HCT116 (cell line): ENCODE data around the gene CTNNA1. TPM values are rescaled to one million over a fixed set of nuclear protein-coding genes. Genes with fewer than 3 reads are reported as not detected.

ENCODE experiments used
- ATAC-seq: fragments of 200-7000 bp; cut with Tn5 transposase; 2 replicates; pipeline ENCODE4 v1.9.1; 2020; ENCODE audit warnings: mild to moderate bottlenecking, moderate library complexity
- BruUV-seq: library from RNA; stranded (reverse); fragments of 400-500 nt; replicated peaks from 2 replicates; lab custom pipeline; 2021; lab: Mats Ljungman, UMichigan
- CTCF ChIA-PET: fragments of 300-600 bp; sonication (Branson Sonifier 250); formaldehyde crosslinking; loops from one replicate; lab custom pipeline; 2021; ENCODE audit warnings: antibody characterized with exemption; lab: Charles Lee
- POLR2A ChIA-PET: fragments of 300-600, 350-600 bp; sonication (Branson Sonifier 250); formaldehyde crosslinking; loops from one replicate; lab custom pipeline; 2021; ENCODE audit warnings: antibody characterized with exemption; lab: Charles Lee
- RAD21 ChIA-PET, 2 experiments: fragments of 300-600 bp; sonication (Branson Sonifier 250); formaldehyde crosslinking; loops; one replicate each; lab custom pipeline; 2023; ENCODE audit warnings: low total read pairs in 2 of 2; ENCODE audit not compliant: uncharacterized antibody in 2 of 2, unreplicated experiment in 2 of 2, low non-redundant PET in 1 of 2; lab: Charles Lee
- DNase-seq: peaks from one replicate; pipeline ENCODE4 v3.0.0-alpha.2; 2010; ENCODE audit warnings: low read depth, low spot score
- H2AFZ ChIP-seq: fragments of 200-600 bp; shearing (Covaris generic), sonication (generic); 2 replicates; pipeline ENCODE4 v1.6.1; 2017; ENCODE audit warnings: low read depth, mixed run types, mixed read lengths, antibody characterized with exemption, low read length; ENCODE audit not compliant: poor library complexity, severe bottlenecking
- H3K27ac ChIP-seq: 2 replicates; pipeline ENCODE4 v1.5.1; 2012; ENCODE audit warnings: low read depth, low read length
- H3K27me3 ChIP-seq: fragments of 200-600 bp; sonication (generic); 2 replicates; pipeline ENCODE4 v1.6.1; 2016; ENCODE audit warnings: mixed run types, low read length, mixed read lengths; ENCODE audit not compliant: insufficient read depth
- H3K36me3 ChIP-seq, 2 experiments: fragments of 200-500 bp in 1 of 2; fragments of 200-600 bp in 1 of 2; sonication (Bioruptor generic) in 1 of 2; sonication (generic) in 1 of 2; 2 replicates each; pipeline versions ENCODE4 v1.5.1 to v1.6.1; 2014 to 2016; ENCODE audit warnings: low read length in 2 of 2, inconsistent platforms in 1 of 2, mixed read lengths in 1 of 2, mixed run types in 1 of 2; ENCODE audit not compliant: insufficient read depth in 2 of 2, control insufficient read depth in 1 of 2
- H3K4me1 ChIP-seq, 2 experiments: fragments of 200-600 bp in 1 of 2; sonication (generic) in 1 of 2; 2 replicates each; pipeline versions ENCODE4 v1.5.1 to v1.6.1; 2012 to 2017; ENCODE audit warnings: low read length in 2 of 2, inconsistent platforms in 1 of 2, mild to moderate bottlenecking in 1 of 2, mixed read lengths in 1 of 2, mixed run types in 1 of 2, moderate library complexity in 1 of 2; ENCODE audit not compliant: insufficient read depth in 2 of 2, control insufficient read depth in 1 of 2
- H3K4me2 ChIP-seq: fragments of 200-600 bp; sonication (generic); 2 replicates; pipeline ENCODE4 v1.6.1; 2017; ENCODE audit warnings: mixed run types, low read length, mixed read lengths
- H3K4me3 ChIP-seq, 2 experiments: fragments of 200-600 bp in 1 of 2; sonication (generic) in 1 of 2; replicated peaks in 1 of 2; 2 replicates each; pipeline ENCODE4 v1.5.1; 2011 to 2016; ENCODE audit warnings: low read length in 2 of 2, control low read depth in 1 of 2, low read depth in 1 of 2, mild to moderate bottlenecking in 1 of 2, mixed read lengths in 1 of 2, mixed run types in 1 of 2
- H3K79me2 ChIP-seq: fragments of 200-600 bp; sonication (generic); 2 replicates; pipeline ENCODE4 v1.6.1; 2017; ENCODE audit warnings: mild to moderate bottlenecking, mixed run types, low read length, moderate library complexity, mixed read lengths; ENCODE audit not compliant: insufficient read depth
- H3K9ac ChIP-seq: fragments of 200-600 bp; sonication (generic); 2 replicates; pipeline ENCODE4 v1.6.1; 2016; ENCODE audit warnings: low read length, mixed read lengths
- H3K9me2 ChIP-seq: fragments of 200-600 bp; sonication (generic), shearing (Covaris generic); 2 replicates; pipeline ENCODE4 v1.6.1; 2017; ENCODE audit warnings: mixed run types, mild to moderate bottlenecking, moderate library complexity; ENCODE audit not compliant: insufficient read depth
- H3K9me3 ChIP-seq, 2 experiments: fragments of 200-500 bp in 1 of 2; fragments of 200-600 bp in 1 of 2; sonication (Bioruptor generic) in 1 of 2; sonication (generic) in 1 of 2; 2 replicates each; pipeline ENCODE4 v1.6.1; 2014 to 2017; ENCODE audit warnings: low read length in 2 of 2, mixed read lengths in 2 of 2, inconsistent platforms in 1 of 2, low read depth in 1 of 2, mild to moderate bottlenecking in 1 of 2, mixed run types in 1 of 2, moderate library complexity in 1 of 2; ENCODE audit not compliant: control insufficient read depth in 1 of 2, insufficient read depth in 1 of 2
- H4K20me1 ChIP-seq: fragments of 200-600 bp; sonication (generic), shearing (Covaris generic); 2 replicates; pipeline ENCODE4 v1.6.1; 2017; ENCODE audit warnings: mixed run types, mild to moderate bottlenecking, moderate library complexity; ENCODE audit not compliant: insufficient read depth
- EZH2 ChIP-seq: fragments of 200-600 bp; sonication (generic); IDR thresholded peaks from 2 replicates; pipeline ENCODE4 v1.6.1; 2017; ENCODE audit warnings: antibody characterized with exemption, mixed run types
- EZH2phosphoT487 ChIP-seq: fragments of 200-600 bp; IDR thresholded peaks from 2 replicates; pipeline ENCODE4 v1.6.1; 2018; ENCODE audit warnings: antibody characterized with exemption, borderline replicate concordance
- JUND ChIP-seq: IDR thresholded peaks from 2 replicates; pipeline ENCODE4 v1.6.1; 2012
- POLR2A ChIP-seq: IDR thresholded peaks from 2 replicates; pipeline ENCODE4 v1.7.0; 2011; ENCODE audit warnings: borderline replicate concordance; ENCODE audit not compliant: insufficient read depth, insufficient read length; ENCODE audit errors: extremely low read depth
- POLR2AphosphoS5 ChIP-seq: IDR thresholded peaks from 2 replicates; pipeline ENCODE4 v1.6.1; 2011; ENCODE audit warnings: mild to moderate bottlenecking, low read depth, low read length, moderate library complexity
- RAD21 ChIP-seq: IDR thresholded peaks from 2 replicates; pipeline ENCODE4 v1.6.1; 2012; ENCODE audit warnings: low read depth, mild to moderate bottlenecking
- REST ChIP-seq: IDR thresholded peaks from 2 replicates; pipeline ENCODE4 v1.6.1; 2012; ENCODE audit warnings: low read depth
- SIN3A ChIP-seq: IDR thresholded peaks from 2 replicates; pipeline ENCODE4 v1.6.1; 2012; ENCODE audit warnings: low read depth
- SP1 ChIP-seq: IDR thresholded peaks from 2 replicates; pipeline ENCODE4 v1.6.1; 2012; ENCODE audit warnings: low read depth
- SRF ChIP-seq: IDR thresholded peaks from 2 replicates; pipeline ENCODE4 v1.6.1; 2012; ENCODE audit warnings: low read depth
- TCF7L2 ChIP-seq: IDR thresholded peaks from 2 replicates; pipeline ENCODE4 v1.7.0; 2011; ENCODE audit warnings: borderline replicate concordance, inconsistent platforms; ENCODE audit not compliant: insufficient read depth, insufficient read length; ENCODE audit errors: extremely low read depth
- ZFX ChIP-seq: fragments of 450-650 bp; IDR thresholded peaks from 2 replicates; pipeline ENCODE4 v1.6.1; 2017
- ZNF274 ChIP-seq: fragments of 200-500 bp; sonication (Bioruptor generic); IDR thresholded peaks from 2 replicates; pipeline ENCODE4 v1.6.1; 2014; ENCODE audit warnings: mild to moderate bottlenecking, low read depth, low read length, inconsistent platforms
- intact Hi-C: fragments of 100-400 bp; cut with micrococcal nuclease; formaldehyde crosslinking; loops from 2 replicates; pipeline ENCODE4 v1.10.0; 2022
- total RNA-seq: library from RNA; stranded (reverse); gene quantifications from one replicate; pipeline ENCODE4 v1.2.1, GENCODE V29; 2021; ENCODE audit not compliant: unreplicated experiment
- TF ChIP-seq, protein P1 (sequence below): IDR thresholded peaks from 2 replicates; pipeline ENCODE4 v1.6.1; 2011; ENCODE audit warnings: mild to moderate bottlenecking, low read length, moderate library complexity; ENCODE audit not compliant: insufficient replicate concordance; ENCODE audit errors: extremely low read depth

Gene CTNNA1
- total RNA-seq, 1 experiment from 2014 or later = 313 TPM

DNA sequence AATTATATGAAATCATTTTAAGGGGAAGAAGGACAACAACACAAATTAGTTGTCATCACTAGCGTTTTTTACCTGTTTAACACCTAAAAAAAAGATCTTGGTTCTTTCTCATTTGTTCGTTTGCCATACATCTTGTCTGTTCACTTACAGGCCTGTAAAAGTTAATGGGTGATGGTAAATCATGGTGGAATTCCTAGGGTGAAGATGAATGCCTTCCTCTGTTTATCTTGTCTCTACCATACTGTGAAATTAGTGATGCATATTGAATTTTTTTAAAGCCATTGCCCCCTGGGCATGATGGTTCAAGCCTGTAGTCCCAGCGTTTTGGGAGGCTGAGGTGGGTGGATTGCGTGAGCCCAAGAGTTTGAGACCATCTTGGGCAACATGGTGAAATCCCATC lies 75.3 kb downstream of the CTNNA1 start:
- no peak for ATAC-seq
- Histone ChIP-seq H3K4me3 (no peak overlapping the region), H3K36me3 (peaks cover 25 to 29% of the 10 kb centered on the region in 2 experiments; a peak in 3 of 4 replicates), H3K9me2 (no peaks in the 10 kb centered on the region), H3K4me2 (no peak overlapping the region), H3K9ac (no peak overlapping the region), H3K27ac (no peak overlapping the region), H3K27me3 (no peaks in the 10 kb centered on the region), H3K9me3 (no peaks in the 10 kb centered on the region), H3K4me1 (no peaks in the 10 kb centered on the region), H3K79me2 (peaks cover 55% of the 10 kb centered on the region), H2AFZ (no peak overlapping the region), H4K20me1 (peaks cover 12% of the 10 kb centered on the region; the same call in 1 of the 2 replicates)
- DNase-seq = no peak
- intact Hi-C loops = loop anchor here (5.0 kb wide), 1 partner anchor 186 kb away; no protein-coding TSS in a partner anchor
- ChIA-PET CTCF (no interaction called here), RAD21 (no interaction called here), POLR2A (no interaction called here)
- no TSS peak for BruUV-seq
- TF ChIP-seq ZFX (no peak), SRF (no peak), EZH2phosphoT487 (no peak), TCF7L2 (no peak), POLR2AphosphoS5 (no peak), SP1 (no peak), SIN3A (no peak), REST (no peak), EZH2 (no peak), RAD21 (no peak), POLR2A (no peak), JUND (no peak), ZNF274 (no peak)
- TF ChIP-seq, protein P1, sequence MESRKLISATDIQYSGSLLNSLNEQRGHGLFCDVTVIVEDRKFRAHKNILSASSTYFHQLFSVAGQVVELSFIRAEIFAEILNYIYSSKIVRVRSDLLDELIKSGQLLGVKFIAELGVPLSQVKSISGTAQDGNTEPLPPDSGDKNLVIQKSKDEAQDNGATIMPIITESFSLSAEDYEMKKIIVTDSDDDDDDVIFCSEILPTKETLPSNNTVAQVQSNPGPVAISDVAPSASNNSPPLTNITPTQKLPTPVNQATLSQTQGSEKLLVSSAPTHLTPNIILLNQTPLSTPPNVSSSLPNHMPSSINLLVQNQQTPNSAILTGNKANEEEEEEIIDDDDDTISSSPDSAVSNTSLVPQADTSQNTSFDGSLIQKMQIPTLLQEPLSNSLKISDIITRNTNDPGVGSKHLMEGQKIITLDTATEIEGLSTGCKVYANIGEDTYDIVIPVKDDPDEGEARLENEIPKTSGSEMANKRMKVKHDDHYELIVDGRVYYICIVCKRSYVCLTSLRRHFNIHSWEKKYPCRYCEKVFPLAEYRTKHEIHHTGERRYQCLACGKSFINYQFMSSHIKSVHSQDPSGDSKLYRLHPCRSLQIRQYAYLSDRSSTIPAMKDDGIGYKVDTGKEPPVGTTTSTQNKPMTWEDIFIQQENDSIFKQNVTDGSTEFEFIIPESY = no peak
